ENCODE data around the gene GPR6. TPM values are rescaled to one million over a fixed set of nuclear protein-coding genes. Genes with fewer than 3 reads are reported as not detected.

Gene GPR6, protein sequence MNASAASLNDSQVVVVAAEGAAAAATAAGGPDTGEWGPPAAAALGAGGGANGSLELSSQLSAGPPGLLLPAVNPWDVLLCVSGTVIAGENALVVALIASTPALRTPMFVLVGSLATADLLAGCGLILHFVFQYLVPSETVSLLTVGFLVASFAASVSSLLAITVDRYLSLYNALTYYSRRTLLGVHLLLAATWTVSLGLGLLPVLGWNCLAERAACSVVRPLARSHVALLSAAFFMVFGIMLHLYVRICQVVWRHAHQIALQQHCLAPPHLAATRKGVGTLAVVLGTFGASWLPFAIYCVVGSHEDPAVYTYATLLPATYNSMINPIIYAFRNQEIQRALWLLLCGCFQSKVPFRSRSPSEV
- not detected in 2 replicates for total RNA-seq (2014; rRNA removed; shearing (Covaris generic))
- polyA plus RNA-seq (2016; fragmentation: Nextera tagmentation; extraction: Ambion mirVana), result not detected in 2 replicates

DNA sequence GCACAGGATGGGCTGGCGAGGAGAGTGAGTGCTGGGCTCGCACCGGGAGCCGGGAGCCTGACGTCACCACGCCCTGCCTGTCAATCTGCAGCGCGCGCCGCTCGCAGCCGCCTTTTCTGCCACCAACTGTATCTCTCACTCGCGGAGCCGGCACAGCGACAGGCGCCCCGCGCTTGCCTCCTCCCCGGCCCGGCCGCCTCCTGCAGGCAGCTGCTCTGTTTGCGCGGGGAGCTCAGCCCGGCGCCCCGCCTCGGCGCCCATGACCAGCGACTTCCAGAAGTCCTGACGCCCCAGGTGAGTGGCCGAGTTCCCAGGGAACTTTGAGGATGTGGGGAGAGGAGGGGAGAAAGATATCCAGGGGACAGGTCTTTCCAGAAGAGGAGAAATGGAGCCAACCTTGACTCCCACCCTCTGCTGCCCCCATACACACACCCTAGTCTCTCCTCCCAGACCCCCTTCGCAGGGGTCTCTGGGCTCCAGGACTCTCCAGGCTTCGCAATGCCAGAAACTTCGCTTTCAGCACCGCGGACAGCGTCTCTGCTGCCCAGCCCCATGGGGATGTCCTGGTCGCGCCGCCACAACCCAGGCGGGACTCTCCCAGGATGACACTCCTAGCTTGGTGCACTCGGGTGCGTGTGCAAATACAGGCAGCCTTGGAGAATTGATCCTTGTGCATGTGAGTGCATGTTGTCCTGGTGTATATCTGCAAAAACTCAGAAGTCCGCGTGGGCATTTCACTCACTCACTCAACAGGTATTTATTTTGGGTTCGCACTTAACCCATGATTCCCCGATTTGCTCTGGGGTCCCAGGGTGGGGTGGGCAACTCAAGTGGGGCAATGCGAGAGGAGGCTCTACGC is at the start of gene GPR6:
TSS of gene GPR6 (plus strand) at position 138 of the 859 bp plus-strand sequence. CDS start 802 bp downstream, outside the sequence.
- Histone ChIP-seq H3K27me3 (replicated peaks; ENCODE audit: insufficient read depth) (peaks cover 27% of the 10 kb centered on the region), H2AFZ (no peak within 1 kb of the TSS)

DNA sequence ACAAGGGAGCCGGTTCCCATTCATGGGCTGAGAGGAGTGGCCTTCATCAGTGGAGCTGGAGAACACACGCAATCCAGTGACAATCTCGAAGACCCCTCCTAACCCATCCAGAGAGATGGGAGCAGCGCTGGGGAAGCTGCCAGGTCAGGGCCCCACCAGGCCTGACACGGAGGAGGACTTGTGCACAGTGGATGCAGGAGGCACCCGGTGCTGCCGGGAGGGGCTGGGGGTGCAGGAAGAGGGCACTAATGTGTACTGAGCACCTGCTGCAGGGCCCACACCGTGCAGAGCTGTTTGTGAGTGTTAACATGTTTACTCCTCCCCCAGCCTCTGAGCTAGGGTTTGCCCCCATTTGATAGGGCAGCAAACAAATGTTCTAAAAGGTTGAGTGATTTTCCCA is 43.8 kb upstream of the GPR6 start:
- no peaks in the 10 kb centered on the region for H3K4me1 ChIP-seq (ENCODE audit: insufficient read depth)
- H3K27me3 ChIP-seq (replicated peaks; ENCODE audit: insufficient read depth), result no peaks in the 10 kb centered on the region
- no peak overlapping the region for H3K27ac ChIP-seq
- no peak overlapping the region for H2AFZ ChIP-seq
- in situ Hi-C loops (cut with MboI), result no loop called here
- no peak overlapping the region for H3K4me2 ChIP-seq (ENCODE audit: unreplicated experiment)
- H3K9me2 ChIP-seq (ENCODE audit: insufficient read depth), result no peaks in the 10 kb centered on the region
- no peak overlapping the region for H3K9ac ChIP-seq
- H3K4me3 ChIP-seq, result no peak overlapping the region
- H3K9me3 ChIP-seq (ENCODE audit: low read depth), result no peaks in the 10 kb centered on the region
- DNase-seq, result no peak
- no peaks in the 10 kb centered on the region for H3K36me3 ChIP-seq (ENCODE audit: low read depth)
- H3F3A ChIP-seq (ENCODE audit: insufficient read depth), result no peaks in the 10 kb centered on the region
- TF ChIP-seq EZH2 (IDR thresholded peaks at IDR 0.05; ENCODE audit: insufficient read depth, poor library complexity, severe bottlenecking), result no peak
- TF ChIP-seq EZH2phosphoT487 (IDR thresholded peaks at IDR 0.05; ENCODE audit: insufficient read depth, low read depth), result no peak
- WGBS, 2 experiments (ENCODE audit: low coverage in 1 of 2, low lambda C conversion rate in 2 of 2, missing lambda C conversion rate in 2 of 2), result 58 to 60% methylated on average over 8 of the region's 8 CpGs
- no peaks in the 10 kb centered on the region for H4K20me1 ChIP-seq (ENCODE audit: insufficient read depth)
- no peaks in the 10 kb centered on the region for H3K79me2 ChIP-seq (ENCODE audit: insufficient read depth)

More for the DNA sequence above, at the start of gene GPR6:
- H3K27ac ChIP-seq, result no peak within 1 kb of the TSS
- no peaks in the 10 kb centered on the region for H3F3A ChIP-seq (ENCODE audit: insufficient read depth)
- H4K20me1 ChIP-seq (ENCODE audit: insufficient read depth), result no peaks in the 10 kb centered on the region
- no peaks in the 10 kb centered on the region for H3K4me1 ChIP-seq (ENCODE audit: insufficient read depth)
- H3K36me3 ChIP-seq (ENCODE audit: low read depth), result no peaks in the 10 kb centered on the region
- in situ Hi-C loops (cut with MboI), result no loop called here
- no peak within 1 kb of the TSS for H3K4me2 ChIP-seq (ENCODE audit: unreplicated experiment)
- H3K4me3 ChIP-seq, result no peak within 1 kb of the TSS
- H3K9me3 ChIP-seq (ENCODE audit: low read depth), result no peaks in the 10 kb centered on the region
- 7 to 11% methylated on average over 30 to 50 of the region's 50 CpGs for WGBS, 2 experiments (ENCODE audit: low coverage in 1 of 2, low lambda C conversion rate in 2 of 2, missing lambda C conversion rate in 2 of 2)
- no peaks in the 10 kb centered on the region for H3K9me2 ChIP-seq (ENCODE audit: insufficient read depth)
- H3K9ac ChIP-seq, result no peak within 1 kb of the TSS
- DNase-seq, result peak; percentile 64
- H3K79me2 ChIP-seq (ENCODE audit: insufficient read depth), result no peaks in the 10 kb centered on the region
- TF ChIP-seq EZH2 (IDR thresholded peaks at IDR 0.05; ENCODE audit: insufficient read depth, poor library complexity, severe bottlenecking) (no peak), EZH2phosphoT487 (IDR thresholded peaks at IDR 0.05; ENCODE audit: insufficient read depth, low read depth) (no peak)

DNA sequence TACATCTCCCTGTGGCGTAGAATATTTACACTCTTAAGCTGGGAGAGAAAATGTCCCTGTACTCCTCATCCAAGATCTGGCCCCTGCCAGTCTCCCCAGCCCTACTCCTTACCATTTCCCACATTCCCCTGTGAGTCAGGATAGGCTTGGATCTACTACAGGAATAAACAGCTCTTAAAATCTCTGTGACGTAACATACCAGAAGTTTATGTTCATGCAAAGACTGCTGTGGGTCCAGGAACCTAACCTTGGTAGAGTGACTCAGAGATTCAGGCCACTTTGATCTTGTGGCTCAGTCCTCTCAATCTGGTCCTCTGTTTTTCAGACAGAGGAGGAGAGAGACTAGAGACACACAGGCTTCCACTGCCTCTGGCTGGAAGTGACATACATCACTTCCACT is 38.5 kb upstream of the GPR6 start:
- in situ Hi-C loops (cut with MboI), result no loop called here
- H3K4me3 ChIP-seq, result no peak overlapping the region
- H3K27ac ChIP-seq, result no peak overlapping the region
- DNase-seq, result no peak
- H3K79me2 ChIP-seq (ENCODE audit: insufficient read depth), result no peaks in the 10 kb centered on the region
- no peak overlapping the region for H3K4me2 ChIP-seq (ENCODE audit: unreplicated experiment)
- no peaks in the 10 kb centered on the region for H3K9me3 ChIP-seq (ENCODE audit: low read depth)
- no peaks in the 10 kb centered on the region for H4K20me1 ChIP-seq (ENCODE audit: insufficient read depth)
- no peaks in the 10 kb centered on the region for H3K9me2 ChIP-seq (ENCODE audit: insufficient read depth)
- no peaks in the 10 kb centered on the region for H3K36me3 ChIP-seq (ENCODE audit: low read depth)
- H3K4me1 ChIP-seq (ENCODE audit: insufficient read depth), result no peaks in the 10 kb centered on the region
- H3F3A ChIP-seq (ENCODE audit: insufficient read depth), result no peaks in the 10 kb centered on the region
- 66 to 72% methylated on average over 2 of the region's 2 CpGs for whole genome bisulfite sequencing, 2 experiments (ENCODE audit: low coverage in 1 of 2, low lambda C conversion rate in 2 of 2, missing lambda C conversion rate in 2 of 2)
- H2AFZ ChIP-seq, result no peak overlapping the region
- peaks cover 11% of the 10 kb centered on the region; the same call in 1 of the 2 replicates for H3K27me3 ChIP-seq (replicated peaks; ENCODE audit: insufficient read depth)
- TF ChIP-seq EZH2phosphoT487 (IDR thresholded peaks at IDR 0.05; ENCODE audit: insufficient read depth, low read depth), result no peak
- no peak for TF ChIP-seq EZH2 (IDR thresholded peaks at IDR 0.05; ENCODE audit: insufficient read depth, poor library complexity, severe bottlenecking)
- no peak overlapping the region for H3K9ac ChIP-seq

DNA sequence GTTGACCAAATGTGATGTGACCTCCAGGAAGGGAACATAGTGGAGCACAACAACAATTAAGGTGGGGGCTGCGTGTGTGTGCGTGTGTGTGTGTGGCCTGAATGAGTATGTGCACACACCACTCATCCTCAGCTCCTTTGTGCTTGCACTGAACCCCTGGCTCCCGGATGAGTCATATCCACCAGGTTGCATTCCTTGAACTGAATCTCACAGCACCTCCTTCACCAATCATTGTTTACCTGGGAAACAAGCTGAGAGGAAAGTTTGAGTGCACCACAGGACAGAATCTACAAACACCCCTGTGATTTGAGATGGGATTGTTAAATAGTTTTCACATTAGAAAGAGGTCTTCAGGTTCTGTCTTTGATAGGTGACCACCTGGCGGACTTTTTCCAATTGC is 33.7 kb upstream of the GPR6 start:
- Histone ChIP-seq H4K20me1 (ENCODE audit: insufficient read depth) (no peaks in the 10 kb centered on the region), H3K36me3 (ENCODE audit: low read depth) (no peaks in the 10 kb centered on the region), H3K27me3 (replicated peaks; ENCODE audit: insufficient read depth) (peaks cover 17% of the 10 kb centered on the region), H3K9ac (no peak overlapping the region), H2AFZ (no peak overlapping the region), H3F3A (ENCODE audit: insufficient read depth) (no peaks in the 10 kb centered on the region), H3K9me2 (ENCODE audit: insufficient read depth) (no peaks in the 10 kb centered on the region), H3K4me1 (ENCODE audit: insufficient read depth) (no peaks in the 10 kb centered on the region), H3K4me3 (no peak overlapping the region), H3K4me2 (ENCODE audit: unreplicated experiment) (no peak overlapping the region), H3K27ac (no peak overlapping the region), H3K79me2 (ENCODE audit: insufficient read depth) (no peaks in the 10 kb centered on the region), H3K9me3 (ENCODE audit: low read depth) (no peaks in the 10 kb centered on the region)
- in situ Hi-C loops (cut with MboI), result no loop called here
- TF ChIP-seq EZH2 (IDR thresholded peaks at IDR 0.05; ENCODE audit: insufficient read depth, poor library complexity, severe bottlenecking), result no peak
- no peak for TF ChIP-seq EZH2phosphoT487 (IDR thresholded peaks at IDR 0.05; ENCODE audit: insufficient read depth, low read depth)
- WGBS, 2 experiments (ENCODE audit: low coverage in 1 of 2, low lambda C conversion rate in 2 of 2, missing lambda C conversion rate in 2 of 2), result 44 to 49% methylated on average over 4 of the region's 4 CpGs
- DNase-seq, result no peak

Measured in GM23248 (cell line).